ENCODE data around the gene SWAP70.
A peak's percentile ranks its signal among the peaks of the same experiment; 100 is the strongest.

The SWAP70 gene

GRCh38 chr11:9711454-9712307 lies 47.8 kb downstream of the SWAP70 start:
- Histone ChIP-seq H3K27ac (no peak overlapping the region), H3K4me3 (no peak overlapping the region)
- no peak for DNase-seq (ENCODE audit: low spot score)
- TF ChIP-seq CTCF (IDR thresholded peaks at IDR 0.05), result no peak

- no peak for TF ChIP-seq CTCF (IDR thresholded peaks at IDR 0.05)
- H3K27ac ChIP-seq, result no peak overlapping the region
- H3K4me3 ChIP-seq, result no peak overlapping the region
- no peak for DNase-seq (ENCODE audit: low spot score)
Observed at GRCh38 chr11:9714272-9714940, 50.5 kb downstream of the SWAP70 start.

- Histone ChIP-seq H3K27ac (peak overlapping the region; percentile 33 to 53), H3K4me3 (no peak overlapping the region)
- no peak for DNase-seq (ENCODE audit: low spot score)
- no peak for TF ChIP-seq CTCF (IDR thresholded peaks at IDR 0.05)
Observed at GRCh38 chr11:9716275-9717039, 52.6 kb downstream of the SWAP70 start.

- Histone ChIP-seq H3K4me3 (no peak overlapping the region), H3K27ac (peak overlapping the region; percentile 33 to 53)
- TF ChIP-seq CTCF (IDR thresholded peaks at IDR 0.05), result no peak
- no peak for DNase-seq (ENCODE audit: low spot score)
Observed at GRCh38 chr11:9717040-9717357, 53.1 kb downstream of the SWAP70 start.

- DNase-seq (ENCODE audit: low spot score), result no peak
- TF ChIP-seq CTCF (IDR thresholded peaks at IDR 0.05), result no peak
- H3K4me3 ChIP-seq, result no peak overlapping the region
- H3K27ac ChIP-seq, result peak overlapping the region; percentile 33 to 54
Observed at GRCh38 chr11:9717719-9718118, 53.8 kb downstream of the SWAP70 start.

GRCh38 chr11:9718147-9718546 lies 54.3 kb downstream of the SWAP70 start:
- Histone ChIP-seq H3K4me3 (no peak overlapping the region), H3K27ac (peak overlapping the region in 1 of 2 donors; percentile 54)
- TF ChIP-seq CTCF (IDR thresholded peaks at IDR 0.05), result no peak
- DNase-seq (ENCODE audit: low spot score), result no peak
